ENCODE results near the gene KCNT1.

KCNT1 gene

GRCh38 chr9:135813671-135814290, 111.8 kb downstream of the KCNT1 start:
- Histone ChIP-seq H3K9me3 (ENCODE audit: insufficient read depth, low read length) (no peaks in the 10 kb centered on the region), H3K4me2 (ENCODE audit: low read length) (no peak overlapping the region), H3K27ac (ENCODE audit: low read length) (no peak overlapping the region), H3K27me3 (ENCODE audit: low read depth, low read length) (no peaks in the 10 kb centered on the region), H3K79me2 (ENCODE audit: low read length) (no peaks in the 10 kb centered on the region), H2AFZ (ENCODE audit: low read depth, low read length) (no peak overlapping the region), H4K20me1 (ENCODE audit: insufficient read depth, low read length) (no peaks in the 10 kb centered on the region), H3K9ac (ENCODE audit: low read length) (no peak overlapping the region), H3K4me3 (ENCODE audit: low read length) (no peak overlapping the region), H3K36me3 (replicated peaks; ENCODE audit: low read depth, low read length) (no peaks in the 10 kb centered on the region), H3K4me1 (ENCODE audit: low read length) (no peaks in the 10 kb centered on the region)
- TF ChIP-seq CTCF (IDR thresholded peaks at IDR 0.05; ENCODE audit: low read depth, low read length) (no peak), EZH2phosphoT487 (IDR thresholded peaks at IDR 0.05; ENCODE audit: low read depth) (no peak)

GRCh38 chr9:135814421-135815095, 112.6 kb downstream of the KCNT1 start:
- TF ChIP-seq EZH2phosphoT487 (IDR thresholded peaks at IDR 0.05; ENCODE audit: low read depth), result no peak
- TF ChIP-seq CTCF (IDR thresholded peaks at IDR 0.05; ENCODE audit: low read depth, low read length), result no peak
- H3K4me2 ChIP-seq (ENCODE audit: low read length), result no peak overlapping the region
- H2AFZ ChIP-seq (ENCODE audit: low read depth, low read length), result no peak overlapping the region
- no peaks in the 10 kb centered on the region for H3K9me3 ChIP-seq (ENCODE audit: insufficient read depth, low read length)
- H3K36me3 ChIP-seq (replicated peaks; ENCODE audit: low read depth, low read length), result no peaks in the 10 kb centered on the region
- no peaks in the 10 kb centered on the region for H3K27me3 ChIP-seq (ENCODE audit: low read depth, low read length)
- H3K79me2 ChIP-seq (ENCODE audit: low read length), result no peaks in the 10 kb centered on the region
- H3K4me3 ChIP-seq (ENCODE audit: low read length), result no peak overlapping the region
- no peaks in the 10 kb centered on the region for H3K4me1 ChIP-seq (ENCODE audit: low read length)
- H3K9ac ChIP-seq (ENCODE audit: low read length), result no peak overlapping the region
- no peaks in the 10 kb centered on the region for H4K20me1 ChIP-seq (ENCODE audit: insufficient read depth, low read length)
- no peak overlapping the region for H3K27ac ChIP-seq (ENCODE audit: low read length)

- Histone ChIP-seq H2AFZ (ENCODE audit: low read depth, low read length) (no peak overlapping the region), H3K4me2 (ENCODE audit: low read length) (no peak overlapping the region), H3K27me3 (ENCODE audit: low read depth, low read length) (no peaks in the 10 kb centered on the region), H3K9ac (ENCODE audit: low read length) (no peak overlapping the region), H4K20me1 (ENCODE audit: insufficient read depth, low read length) (no peaks in the 10 kb centered on the region), H3K4me1 (ENCODE audit: low read length) (no peaks in the 10 kb centered on the region), H3K9me3 (ENCODE audit: insufficient read depth, low read length) (no peaks in the 10 kb centered on the region), H3K36me3 (replicated peaks; ENCODE audit: low read depth, low read length) (no peaks in the 10 kb centered on the region), H3K27ac (ENCODE audit: low read length) (no peak overlapping the region), H3K4me3 (ENCODE audit: low read length) (no peak overlapping the region), H3K79me2 (ENCODE audit: low read length) (no peaks in the 10 kb centered on the region)
- no peak for TF ChIP-seq EZH2phosphoT487 (IDR thresholded peaks at IDR 0.05; ENCODE audit: low read depth)
- TF ChIP-seq CTCF (IDR thresholded peaks at IDR 0.05; ENCODE audit: low read depth, low read length), result no peak
Measured at GRCh38 chr9:135815413-135815812, 113.4 kb downstream of the KCNT1 start.

- Histone ChIP-seq H4K20me1 (ENCODE audit: insufficient read depth, low read length) (no peaks in the 10 kb centered on the region), H3K4me1 (ENCODE audit: low read length) (no peaks in the 10 kb centered on the region), H3K27me3 (ENCODE audit: low read depth, low read length) (no peaks in the 10 kb centered on the region), H3K79me2 (ENCODE audit: low read length) (no peaks in the 10 kb centered on the region), H3K27ac (ENCODE audit: low read length) (no peak overlapping the region), H3K4me2 (ENCODE audit: low read length) (no peak overlapping the region), H3K36me3 (replicated peaks; ENCODE audit: low read depth, low read length) (no peaks in the 10 kb centered on the region), H3K9me3 (ENCODE audit: insufficient read depth, low read length) (no peaks in the 10 kb centered on the region), H3K4me3 (ENCODE audit: low read length) (no peak overlapping the region), H2AFZ (ENCODE audit: low read depth, low read length) (no peak overlapping the region), H3K9ac (ENCODE audit: low read length) (no peak overlapping the region)
- TF ChIP-seq CTCF (IDR thresholded peaks at IDR 0.05; ENCODE audit: low read depth, low read length) (no peak), EZH2phosphoT487 (IDR thresholded peaks at IDR 0.05; ENCODE audit: low read depth) (no peak)
Measured at GRCh38 chr9:135815830-135816650, 114.1 kb downstream of the KCNT1 start.

Measured in OCI-LY3 (cell line).